Trophoblast cell (in vitro differentiated cells and primary cell): ENCODE data around the gene FBRSL1.

ENCODE experiments used
- DNase-seq, 2 donors: peaks; one replicate each; pipeline ENCODE4 v3.0.0-alpha.2; 2016
- H2AFZ ChIP-seq: 2 replicates; pipeline ENCODE4 v1.6.1; 2013; ENCODE audit warnings: low read length, moderate library complexity, mild to moderate bottlenecking; ENCODE audit not compliant: insufficient read depth, poor library complexity
- H2AK5ac ChIP-seq: 2 replicates; pipeline ENCODE4 v1.6.1; 2013; ENCODE audit warnings: mild to moderate bottlenecking, low read length
- H2BK120ac ChIP-seq: 2 replicates; pipeline ENCODE4 v1.6.1; 2013; ENCODE audit warnings: low read length, mild to moderate bottlenecking, moderate library complexity; ENCODE audit not compliant: insufficient read depth, poor library complexity
- H2BK12ac ChIP-seq: 2 replicates; pipeline ENCODE4 v1.6.1; 2013; ENCODE audit warnings: mild to moderate bottlenecking, low read length, moderate library complexity
- H2BK5ac ChIP-seq: 2 replicates; pipeline ENCODE4 v1.6.1; 2013; ENCODE audit warnings: low read length, low read depth, moderate library complexity, mild to moderate bottlenecking; ENCODE audit not compliant: poor library complexity
- H3K14ac ChIP-seq: 2 replicates; pipeline ENCODE4 v1.6.1; 2013; ENCODE audit warnings: mild to moderate bottlenecking, low read length
- H3K18ac ChIP-seq: 2 replicates; pipeline ENCODE4 v1.6.1; 2013; ENCODE audit warnings: mild to moderate bottlenecking, low read length
- H3K23ac ChIP-seq: 2 replicates; pipeline ENCODE4 v1.6.1; 2013; ENCODE audit warnings: low read length
- H3K27ac ChIP-seq: 2 replicates; pipeline ENCODE4 v1.5.1; 2013; ENCODE audit warnings: low read depth, mild to moderate bottlenecking, inconsistent platforms, low read length, moderate library complexity
- H3K27me3 ChIP-seq: 2 replicates; pipeline ENCODE4 v1.6.1; 2013; ENCODE audit warnings: inconsistent platforms, mild to moderate bottlenecking, low read length, moderate library complexity; ENCODE audit not compliant: insufficient read depth
- H3K36me3 ChIP-seq, 2 experiments: 1 replicate in 1 of 2; 2 replicates in 1 of 2; pipeline ENCODE4 v1.6.1; 2013; ENCODE audit warnings: low read length in 2 of 2, mild to moderate bottlenecking in 2 of 2, moderate library complexity in 1 of 2; ENCODE audit not compliant: insufficient read depth in 2 of 2, control insufficient read depth in 1 of 2
- H3K4ac ChIP-seq: 2 replicates; pipeline ENCODE4 v1.6.1; 2013; ENCODE audit warnings: low read depth, mild to moderate bottlenecking, low read length, moderate library complexity
- H3K4me1 ChIP-seq, 2 experiments: 1 replicate in 1 of 2; 2 replicates in 1 of 2; pipeline ENCODE4 v1.6.1; 2013; ENCODE audit warnings: low read length in 2 of 2, mild to moderate bottlenecking in 2 of 2, moderate library complexity in 1 of 2; ENCODE audit not compliant: insufficient read depth in 2 of 2, control insufficient read depth in 1 of 2
- H3K4me2 ChIP-seq: 2 replicates; pipeline ENCODE4 v1.6.1; 2013; ENCODE audit warnings: inconsistent platforms, mild to moderate bottlenecking, low read length, moderate library complexity
- H3K4me3 ChIP-seq: 2 replicates; pipeline ENCODE4 v1.5.1; 2013; ENCODE audit warnings: mild to moderate bottlenecking, low read depth, low read length, inconsistent platforms
- H3K79me1 ChIP-seq: one replicate; pipeline ENCODE4 v1.6.1; 2013; ENCODE audit warnings: low read length
- H3K79me2 ChIP-seq: 2 replicates; pipeline ENCODE4 v1.6.1; 2013; ENCODE audit warnings: low read length, mild to moderate bottlenecking; ENCODE audit not compliant: control insufficient read depth, insufficient read depth, poor library complexity
- H3K9ac ChIP-seq: 2 replicates; pipeline ENCODE4 v1.6.1; 2013; ENCODE audit warnings: mild to moderate bottlenecking, low read length
- H3K9me3 ChIP-seq: 2 replicates; pipeline ENCODE4 v1.6.1; 2013; ENCODE audit warnings: low read depth, mild to moderate bottlenecking, control low read depth, inconsistent platforms, low read length; ENCODE audit not compliant: insufficient read depth
- H4K12ac ChIP-seq: 2 replicates; pipeline ENCODE4 v1.6.1; 2013; ENCODE audit warnings: low read depth, mild to moderate bottlenecking, low read length, moderate library complexity
- H4K8ac ChIP-seq: 2 replicates; pipeline ENCODE4 v1.6.1; 2013; ENCODE audit warnings: low read depth, mild to moderate bottlenecking, low read length, moderate library complexity
- H4K91ac ChIP-seq: one replicate; pipeline ENCODE4 v1.6.1; 2013; ENCODE audit warnings: low read depth, mild to moderate bottlenecking, low read length, moderate library complexity
- WGBS: extraction: QIAGEN DNeasy Blood & Tissue Kit; methylation state at CpG from one replicate; pipeline ENCODE4 v1.1.7; 2013; ENCODE audit warnings: missing lambda C conversion rate; ENCODE audit not compliant: insufficient read length, insufficient coverage; ENCODE audit errors: extremely low coverage; 5-methylcytosine and 5-hydroxymethylcytosine counted together

Gene FBRSL1

GRCh38 chr12:132477703-132478432, 12.1 kb upstream of the FBRSL1 start:
- Histone ChIP-seq H3K27me3 (peaks cover 6% of the 10 kb centered on the region), H3K4ac (no peak overlapping the region), H4K12ac (no peak overlapping the region), H4K91ac (no peak overlapping the region), H2AK5ac (no peak overlapping the region), H3K4me2 (no peak overlapping the region), H2AFZ (no peak overlapping the region), H2BK120ac (no peak overlapping the region), H3K36me3 (no peaks in the 10 kb centered on the region), H4K8ac (no peak overlapping the region), H3K18ac (no peak overlapping the region), H3K79me2 (no peaks in the 10 kb centered on the region), H3K9me3 (peaks cover 13% of the 10 kb centered on the region), H3K23ac (no peak overlapping the region), H2BK12ac (no peak overlapping the region), H2BK5ac (no peak overlapping the region), H3K14ac (no peak overlapping the region), H3K79me1 (no peaks in the 10 kb centered on the region), H3K4me1 (no peaks in the 10 kb centered on the region), H3K4me3 (no peak overlapping the region), H3K27ac (no peak overlapping the region), H3K9ac (no peak overlapping the region)
- WGBS, result no CpG with 5 or more reads among the region's 19 CpGs
- DNase-seq, result no peak

GRCh38 chr12:132478433-132478803, 11.5 kb upstream of the FBRSL1 start:
- no peak overlapping the region for H3K18ac ChIP-seq
- no peak overlapping the region for H3K23ac ChIP-seq

GRCh38 chr12:132478845-132479244, 11.1 kb upstream of the FBRSL1 start:
- no peak overlapping the region for H2BK12ac ChIP-seq
- H4K8ac ChIP-seq, result no peak overlapping the region
- no peak overlapping the region for H3K27ac ChIP-seq
- no peak overlapping the region for H2AK5ac ChIP-seq
- H3K18ac ChIP-seq, result no peak overlapping the region
- peaks cover 6% of the 10 kb centered on the region for H3K27me3 ChIP-seq
- no peak overlapping the region for H3K4me3 ChIP-seq
- no peak overlapping the region for H3K9ac ChIP-seq
- peaks cover 13% of the 10 kb centered on the region for H3K9me3 ChIP-seq
- DNase-seq, result no peak
- WGBS, result no CpG with 5 or more reads among the region's 16 CpGs
- H3K4me2 ChIP-seq, result no peak overlapping the region
- H3K14ac ChIP-seq, result no peak overlapping the region
- no peaks in the 10 kb centered on the region for H3K4me1 ChIP-seq
- H3K23ac ChIP-seq, result no peak overlapping the region
- no peaks in the 10 kb centered on the region for H3K36me3 ChIP-seq
- H4K12ac ChIP-seq, result no peak overlapping the region
- H3K4ac ChIP-seq, result no peak overlapping the region
- H2BK5ac ChIP-seq, result no peak overlapping the region
- no peak overlapping the region for H4K91ac ChIP-seq
- no peak overlapping the region for H2BK120ac ChIP-seq
- H3K79me2 ChIP-seq, result no peaks in the 10 kb centered on the region
- H3K79me1 ChIP-seq, result no peaks in the 10 kb centered on the region
- no peak overlapping the region for H2AFZ ChIP-seq

More at GRCh38 chr12:132478433-132478803, 11.5 kb upstream of the FBRSL1 start:
- no peak overlapping the region for H3K27ac ChIP-seq
- no peak overlapping the region for H2BK5ac ChIP-seq
- H3K4ac ChIP-seq, result no peak overlapping the region
- no peaks in the 10 kb centered on the region for H3K4me1 ChIP-seq
- no CpG with 5 or more reads among the region's 15 CpGs for WGBS
- no peak overlapping the region for H4K8ac ChIP-seq
- no peaks in the 10 kb centered on the region for H3K79me2 ChIP-seq
- DNase-seq, result no peak
- peaks cover 13% of the 10 kb centered on the region for H3K9me3 ChIP-seq
- H3K4me3 ChIP-seq, result no peak overlapping the region
- H2BK120ac ChIP-seq, result no peak overlapping the region
- no peak overlapping the region for H2BK12ac ChIP-seq
- H3K4me2 ChIP-seq, result no peak overlapping the region
- H4K91ac ChIP-seq, result no peak overlapping the region
- no peak overlapping the region for H2AFZ ChIP-seq
- H3K36me3 ChIP-seq, result no peaks in the 10 kb centered on the region
- peaks cover 6% of the 10 kb centered on the region for H3K27me3 ChIP-seq
- no peak overlapping the region for H2AK5ac ChIP-seq
- H4K12ac ChIP-seq, result no peak overlapping the region
- H3K9ac ChIP-seq, result no peak overlapping the region
- H3K79me1 ChIP-seq, result no peaks in the 10 kb centered on the region
- H3K14ac ChIP-seq, result no peak overlapping the region

GRCh38 chr12:132479291-132479690, 10.7 kb upstream of the FBRSL1 start:
- no peak overlapping the region for H3K18ac ChIP-seq
- no peak overlapping the region for H3K23ac ChIP-seq

More at GRCh38 chr12:132479291-132479690, 10.7 kb upstream of the FBRSL1 start:
- Histone ChIP-seq H3K27ac (no peak overlapping the region), H4K91ac (no peak overlapping the region), H2BK120ac (no peak overlapping the region), H3K14ac (no peak overlapping the region), H3K4ac (no peak overlapping the region), H3K79me1 (no peaks in the 10 kb centered on the region), H3K9me3 (peaks cover 10% of the 10 kb centered on the region), H3K36me3 (no peaks in the 10 kb centered on the region), H3K79me2 (no peaks in the 10 kb centered on the region), H3K9ac (no peak overlapping the region), H2AK5ac (no peak overlapping the region), H2BK12ac (no peak overlapping the region), H3K4me1 (no peaks in the 10 kb centered on the region), H2BK5ac (no peak overlapping the region), H4K8ac (no peak overlapping the region), H3K4me2 (no peak overlapping the region), H3K27me3 (peaks cover 6% of the 10 kb centered on the region), H2AFZ (no peak overlapping the region), H3K4me3 (no peak overlapping the region), H4K12ac (no peak overlapping the region)
- no peak for DNase-seq
- WGBS, result no CpG with 5 or more reads among the region's 13 CpGs
